Activated T-cell treated with anti-CD3 and anti-CD28 coated beads, Interleukin-2, amount 50 U/mL, for 1 hour (primary cell): ENCODE measurements around the gene ACP1.
"Not testable (repeated sequence)": the region's sequence is repeated elsewhere in the genome, so short reads cannot be mapped to it uniquely, and the experiment has no call there.

Source experiments
- DNase-seq: peaks from one replicate; pipeline ENCODE4 v3.0.0-alpha.2; 2020

Gene ACP1

DNA sequence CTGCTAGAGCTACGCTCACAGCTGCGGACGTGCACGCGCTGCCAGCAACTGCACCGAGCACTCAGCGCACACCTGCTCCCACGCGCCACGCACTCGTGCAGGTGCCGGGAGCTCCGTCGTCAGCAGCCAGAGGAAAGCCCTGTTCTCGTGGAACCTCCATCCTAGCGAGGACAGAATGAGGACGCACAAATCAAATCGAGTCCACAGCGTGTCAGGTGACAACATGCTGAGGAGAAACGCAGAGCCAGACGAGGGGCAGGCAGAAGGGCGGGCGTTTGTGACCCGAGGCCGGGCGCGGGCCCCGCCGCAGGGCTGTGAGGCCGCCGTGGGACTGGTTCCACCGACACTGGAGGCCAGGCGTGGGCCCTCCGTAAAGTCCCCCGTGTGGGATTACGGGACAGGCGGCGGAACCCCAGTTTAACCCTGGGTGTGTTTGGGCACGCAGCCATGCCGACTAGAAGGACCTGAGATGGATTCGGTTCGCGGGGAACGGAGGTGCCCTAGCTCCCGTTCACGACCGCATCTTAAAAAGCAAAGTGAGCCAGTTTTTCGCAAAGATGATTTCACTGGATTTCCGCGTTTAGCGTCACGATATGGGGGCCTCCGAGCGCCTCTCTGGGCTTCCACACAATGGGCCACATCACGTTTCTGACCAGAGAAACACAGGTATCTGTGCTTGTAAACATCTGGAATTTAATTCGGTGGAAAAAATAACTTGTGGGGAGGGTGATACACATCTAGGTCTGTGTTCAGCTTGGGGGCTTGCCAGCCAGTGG, 50.0 kb downstream of the ACP1 start:
- DNase-seq: no peak

DNA sequence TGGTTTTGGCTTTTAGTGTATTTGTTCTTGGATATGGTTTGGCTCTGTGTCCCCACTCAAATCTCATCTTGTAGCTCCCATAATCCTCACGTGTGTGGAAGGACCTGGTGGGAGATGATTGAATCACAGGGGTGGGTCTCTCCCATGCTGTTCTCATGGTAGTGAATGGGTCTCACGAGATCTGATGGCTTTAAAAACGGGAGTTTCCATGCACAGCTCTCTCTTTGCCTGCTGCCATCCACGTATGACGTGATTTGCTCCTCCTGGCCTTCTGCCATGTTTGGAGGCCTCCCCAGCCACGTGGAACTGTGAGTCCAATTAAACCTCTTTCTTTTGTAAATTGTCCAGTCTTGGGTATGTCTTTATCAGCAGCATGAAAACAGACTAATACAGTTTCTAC, 51.2 kb downstream of the ACP1 start:
- DNase-seq: not testable (repeated sequence)

DNA sequence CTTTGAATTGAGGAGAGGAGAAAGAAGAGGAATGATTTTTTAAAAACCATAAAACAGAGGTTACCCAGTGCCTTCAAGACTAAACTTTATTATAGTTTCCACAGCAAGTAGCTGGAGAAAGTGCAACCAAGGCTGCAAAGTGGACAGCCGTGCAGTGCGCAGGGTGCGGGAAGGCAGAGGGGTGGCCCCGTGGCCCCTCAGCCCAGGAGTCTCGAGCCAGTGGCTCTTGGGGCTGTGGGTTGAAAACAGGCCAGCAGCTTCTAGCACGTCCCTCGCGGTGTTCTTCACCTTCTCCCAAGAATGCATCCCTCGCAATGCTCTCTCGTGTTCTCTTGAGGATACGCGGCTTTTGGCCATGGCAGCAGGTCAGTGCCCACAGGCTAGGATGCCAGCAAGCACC, 51.6 kb downstream of the ACP1 start:
- DNase-seq: no peak

DNA sequence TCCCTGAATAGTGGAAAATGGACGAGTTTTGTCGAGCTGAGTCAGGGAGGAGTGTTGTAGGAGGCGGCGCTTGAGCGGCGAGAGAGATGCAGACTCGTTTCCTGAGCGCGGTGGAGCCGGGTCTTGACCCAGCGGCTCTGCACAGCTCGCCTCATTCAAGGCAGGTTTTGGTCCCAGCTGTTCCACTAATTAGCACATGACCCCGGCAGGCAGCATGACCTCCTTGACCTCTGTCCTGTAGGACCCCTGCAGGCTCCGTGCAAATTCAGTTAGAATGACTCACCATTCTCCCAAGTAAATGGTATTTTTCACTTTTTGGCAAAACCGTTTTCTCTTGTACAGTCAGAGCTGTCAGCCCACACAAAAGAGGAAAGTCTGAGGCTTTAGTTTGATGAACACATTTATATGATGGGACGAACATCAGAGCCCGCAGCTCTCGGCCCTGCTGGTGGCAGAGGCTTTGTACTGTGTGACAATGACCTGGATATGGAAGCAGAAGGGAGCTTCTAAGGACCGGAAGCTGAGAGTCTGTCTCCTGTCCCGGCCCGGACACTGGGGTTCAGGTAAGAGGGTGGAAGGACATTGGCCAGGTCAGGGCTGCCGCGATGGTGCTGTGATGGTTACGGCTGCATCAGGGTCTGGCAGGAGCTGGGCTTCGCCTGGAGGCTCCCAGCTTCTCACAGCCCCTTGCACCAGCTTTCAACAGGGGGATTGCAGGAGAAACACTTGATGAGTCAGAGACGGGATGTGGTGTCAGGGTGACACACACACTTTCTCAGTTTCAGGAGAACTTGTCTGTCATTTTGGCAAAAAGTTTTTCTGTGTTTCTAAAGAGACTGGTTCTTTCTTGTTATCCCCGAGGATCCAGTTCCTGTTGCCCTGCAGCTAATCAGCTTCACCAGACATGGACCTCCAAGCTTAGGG, 53.0 kb downstream of the ACP1 start:
- DNase-seq: peak; percentile 24

DNA sequence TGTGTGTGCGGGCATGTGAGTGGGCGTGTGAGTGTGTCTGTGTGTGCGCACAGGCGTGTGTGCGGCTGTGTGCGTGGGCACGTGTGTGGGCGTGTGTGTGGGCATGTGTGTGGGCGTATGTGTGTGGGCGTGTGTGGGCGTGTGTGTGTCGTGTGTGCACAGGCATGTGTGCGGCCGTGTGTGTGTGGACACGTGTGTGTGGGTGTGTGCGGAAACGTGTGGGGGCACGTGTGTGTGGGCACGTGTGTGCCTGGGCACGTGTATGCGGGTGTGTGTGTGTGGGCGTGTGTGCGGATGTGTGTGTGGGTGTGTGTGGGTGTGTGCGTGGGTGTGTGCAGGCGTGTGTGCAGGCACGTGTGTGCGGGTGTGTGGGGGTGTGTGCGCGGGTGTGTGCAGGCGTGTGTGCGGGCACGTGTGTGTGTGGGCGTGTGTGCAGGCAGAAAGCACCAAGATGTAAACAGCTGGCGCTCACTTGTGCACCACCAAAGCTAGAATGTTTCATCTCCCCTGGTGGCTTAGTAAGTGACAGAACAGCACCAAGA, 54.4 kb downstream of the ACP1 start:
- DNase-seq: no peak

DNA sequence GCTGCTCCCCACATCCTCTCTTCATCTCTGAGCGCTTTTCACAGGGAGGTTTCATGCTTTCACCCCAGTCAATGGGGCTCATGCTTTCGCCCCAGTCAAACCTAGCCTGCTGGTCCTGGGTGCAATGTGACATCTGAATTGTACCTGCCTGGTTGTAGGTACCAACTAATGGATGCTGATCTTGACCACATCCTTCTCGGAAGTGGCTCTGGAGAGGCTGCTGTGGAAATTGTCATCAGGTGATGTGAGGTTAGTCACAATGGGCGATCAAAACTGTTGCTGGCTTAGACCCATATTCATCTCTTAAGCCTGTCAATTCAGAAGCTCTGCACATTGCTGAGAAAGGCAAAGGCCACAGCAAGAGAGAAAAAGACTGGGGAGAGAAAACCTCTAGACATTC, 55.8 kb downstream of the ACP1 start:
- no peak for DNase-seq

DNA sequence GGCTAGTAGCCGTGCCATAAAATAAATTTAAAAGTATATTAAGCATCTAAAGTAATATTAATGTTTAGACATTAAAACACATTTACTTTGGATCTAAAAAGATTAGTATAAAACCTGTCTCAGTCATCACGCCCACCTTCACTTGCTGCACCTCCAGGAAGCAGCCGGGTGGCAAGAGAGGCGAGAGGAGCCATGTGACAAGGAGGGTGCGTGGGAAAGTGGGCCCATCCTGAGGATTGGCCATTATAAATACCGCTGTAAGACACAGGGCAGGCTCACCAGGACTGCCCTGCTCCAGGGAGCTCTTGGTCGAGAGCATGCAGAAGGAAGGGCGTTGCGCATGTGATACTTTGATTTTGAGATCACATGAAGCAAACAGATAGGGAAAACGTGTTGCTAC, 57.6 kb downstream of the ACP1 start:
- DNase-seq: no peak

DNA sequence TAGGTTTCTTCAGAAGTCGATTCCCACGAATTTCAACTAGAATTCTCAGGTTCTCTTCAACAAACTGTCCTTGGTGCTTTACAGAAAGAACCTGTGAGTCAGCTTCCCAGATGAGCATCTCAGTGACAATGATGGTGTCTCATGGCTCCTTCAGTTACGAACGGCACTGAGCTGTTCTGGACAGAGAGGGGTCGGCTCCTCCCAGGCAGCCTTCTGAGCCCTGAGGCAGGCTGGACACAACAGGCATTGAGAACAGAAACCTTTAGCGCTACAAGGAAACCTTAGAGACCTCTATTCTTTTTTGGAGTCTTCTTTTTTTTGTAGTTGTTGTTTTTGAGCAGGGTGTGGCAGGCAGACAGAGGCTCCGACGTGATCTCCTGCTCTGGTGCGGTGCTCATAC, 58.3 kb downstream of the ACP1 start:
- no peak for DNase-seq
